Panc1 (cell line): Measurements from ENCODE around the gene SNRPA.

Source experiments
- POLR2AphosphoS5 ChIP-seq: IDR thresholded peaks from 2 replicates; pipeline ENCODE4 v1.6.1; 2012; ENCODE audit warnings: mild to moderate bottlenecking, low read depth, low read length, moderate library complexity
- SIN3A ChIP-seq: IDR thresholded peaks from 2 replicates; pipeline ENCODE4 v1.6.1; 2012; ENCODE audit warnings: low read depth, mild to moderate bottlenecking, low read length, moderate library complexity, borderline replicate concordance; ENCODE audit not compliant: insufficient read depth
- TF ChIP-seq, protein P1 (sequence below): fragments of 450-650 bp; IDR thresholded peaks from 2 replicates; pipeline ENCODE4 v1.5.1; 2017; ENCODE audit warnings: mild to moderate bottlenecking

DNA sequence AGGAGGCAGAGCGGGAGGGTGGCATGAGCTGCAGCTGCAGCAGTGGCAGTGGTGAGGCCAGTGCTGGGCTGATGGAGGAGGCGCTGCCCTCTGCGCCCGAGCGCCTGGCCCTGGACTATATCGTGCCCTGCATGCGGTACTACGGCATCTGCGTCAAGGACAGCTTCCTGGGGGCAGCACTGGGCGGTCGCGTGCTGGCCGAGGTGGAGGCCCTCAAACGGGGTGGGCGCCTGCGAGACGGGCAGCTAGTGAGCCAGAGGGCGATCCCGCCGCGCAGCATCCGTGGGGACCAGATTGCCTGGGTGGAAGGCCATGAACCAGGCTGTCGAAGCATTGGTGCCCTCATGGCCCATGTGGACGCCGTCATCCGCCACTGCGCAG lies 50.0 kb downstream of the SNRPA start:
- TF ChIP-seq SIN3A (no peak), POLR2AphosphoS5 (no peak)
- TF ChIP-seq, protein P1, sequence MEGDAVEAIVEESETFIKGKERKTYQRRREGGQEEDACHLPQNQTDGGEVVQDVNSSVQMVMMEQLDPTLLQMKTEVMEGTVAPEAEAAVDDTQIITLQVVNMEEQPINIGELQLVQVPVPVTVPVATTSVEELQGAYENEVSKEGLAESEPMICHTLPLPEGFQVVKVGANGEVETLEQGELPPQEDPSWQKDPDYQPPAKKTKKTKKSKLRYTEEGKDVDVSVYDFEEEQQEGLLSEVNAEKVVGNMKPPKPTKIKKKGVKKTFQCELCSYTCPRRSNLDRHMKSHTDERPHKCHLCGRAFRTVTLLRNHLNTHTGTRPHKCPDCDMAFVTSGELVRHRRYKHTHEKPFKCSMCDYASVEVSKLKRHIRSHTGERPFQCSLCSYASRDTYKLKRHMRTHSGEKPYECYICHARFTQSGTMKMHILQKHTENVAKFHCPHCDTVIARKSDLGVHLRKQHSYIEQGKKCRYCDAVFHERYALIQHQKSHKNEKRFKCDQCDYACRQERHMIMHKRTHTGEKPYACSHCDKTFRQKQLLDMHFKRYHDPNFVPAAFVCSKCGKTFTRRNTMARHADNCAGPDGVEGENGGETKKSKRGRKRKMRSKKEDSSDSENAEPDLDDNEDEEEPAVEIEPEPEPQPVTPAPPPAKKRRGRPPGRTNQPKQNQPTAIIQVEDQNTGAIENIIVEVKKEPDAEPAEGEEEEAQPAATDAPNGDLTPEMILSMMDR, result no peak
